Measurements from ENCODE around the gene SLC4A1AP.

DNA sequence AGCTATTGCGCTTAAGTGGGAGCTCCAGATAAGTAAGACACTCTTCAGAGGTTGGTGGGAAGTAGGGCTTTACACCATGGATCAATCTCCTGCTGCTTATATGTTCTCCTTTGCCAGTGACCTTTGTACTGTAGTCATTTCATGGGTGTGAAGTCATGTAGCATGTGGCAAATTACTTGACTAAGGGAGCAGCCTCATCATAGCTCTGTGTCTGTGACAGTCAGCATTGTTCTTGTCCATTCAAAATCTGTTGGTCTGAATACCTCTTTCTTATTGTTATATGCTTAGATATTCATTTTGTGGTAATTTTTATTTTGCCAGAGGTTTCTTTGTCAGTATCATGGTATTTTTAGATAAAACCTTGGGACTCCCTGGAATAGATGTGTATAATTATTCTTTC, 18.2 kb downstream of the SLC4A1AP start:
- TF ChIP-seq POLR2AphosphoS5 (IDR thresholded peaks at IDR 0.05; ENCODE audit: low read depth, low read length) (no peak), POLR2A (IDR thresholded peaks at IDR 0.05; ENCODE audit: borderline replicate concordance, extremely low read depth, insufficient read depth, insufficient read length) (no peak), ELF1 (IDR thresholded peaks at IDR 0.05; ENCODE audit: borderline replicate concordance, low read depth) (no peak), JUND (IDR thresholded peaks at IDR 0.05) (no peak), EZH2 (IDR thresholded peaks at IDR 0.05) (no peak)
- TF ChIP-seq, protein P1, sequence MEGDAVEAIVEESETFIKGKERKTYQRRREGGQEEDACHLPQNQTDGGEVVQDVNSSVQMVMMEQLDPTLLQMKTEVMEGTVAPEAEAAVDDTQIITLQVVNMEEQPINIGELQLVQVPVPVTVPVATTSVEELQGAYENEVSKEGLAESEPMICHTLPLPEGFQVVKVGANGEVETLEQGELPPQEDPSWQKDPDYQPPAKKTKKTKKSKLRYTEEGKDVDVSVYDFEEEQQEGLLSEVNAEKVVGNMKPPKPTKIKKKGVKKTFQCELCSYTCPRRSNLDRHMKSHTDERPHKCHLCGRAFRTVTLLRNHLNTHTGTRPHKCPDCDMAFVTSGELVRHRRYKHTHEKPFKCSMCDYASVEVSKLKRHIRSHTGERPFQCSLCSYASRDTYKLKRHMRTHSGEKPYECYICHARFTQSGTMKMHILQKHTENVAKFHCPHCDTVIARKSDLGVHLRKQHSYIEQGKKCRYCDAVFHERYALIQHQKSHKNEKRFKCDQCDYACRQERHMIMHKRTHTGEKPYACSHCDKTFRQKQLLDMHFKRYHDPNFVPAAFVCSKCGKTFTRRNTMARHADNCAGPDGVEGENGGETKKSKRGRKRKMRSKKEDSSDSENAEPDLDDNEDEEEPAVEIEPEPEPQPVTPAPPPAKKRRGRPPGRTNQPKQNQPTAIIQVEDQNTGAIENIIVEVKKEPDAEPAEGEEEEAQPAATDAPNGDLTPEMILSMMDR (IDR thresholded peaks at IDR 0.05 in 2 of 3, conservative IDR thresholded peaks at IDR 0.05 in 1 of 3; ENCODE audit: borderline replicate concordance in 1 of 3, insufficient read depth in 1 of 3, low read depth in 2 of 3, low read length in 2 of 3): no peak

All from HCT116 (cell line).